MV-4-11 (cell line): ENCODE measurements around the gene LRIF1.
"Not testable (repeated sequence)": the region's sequence is repeated elsewhere in the genome, so short reads cannot be mapped to it uniquely, and the experiment has no call there.

Source experiments
- DNase-seq: peaks from one replicate; lab custom pipeline; 2025; lab: John Stamatoyannopoulos, UW

Gene LRIF1, protein sequence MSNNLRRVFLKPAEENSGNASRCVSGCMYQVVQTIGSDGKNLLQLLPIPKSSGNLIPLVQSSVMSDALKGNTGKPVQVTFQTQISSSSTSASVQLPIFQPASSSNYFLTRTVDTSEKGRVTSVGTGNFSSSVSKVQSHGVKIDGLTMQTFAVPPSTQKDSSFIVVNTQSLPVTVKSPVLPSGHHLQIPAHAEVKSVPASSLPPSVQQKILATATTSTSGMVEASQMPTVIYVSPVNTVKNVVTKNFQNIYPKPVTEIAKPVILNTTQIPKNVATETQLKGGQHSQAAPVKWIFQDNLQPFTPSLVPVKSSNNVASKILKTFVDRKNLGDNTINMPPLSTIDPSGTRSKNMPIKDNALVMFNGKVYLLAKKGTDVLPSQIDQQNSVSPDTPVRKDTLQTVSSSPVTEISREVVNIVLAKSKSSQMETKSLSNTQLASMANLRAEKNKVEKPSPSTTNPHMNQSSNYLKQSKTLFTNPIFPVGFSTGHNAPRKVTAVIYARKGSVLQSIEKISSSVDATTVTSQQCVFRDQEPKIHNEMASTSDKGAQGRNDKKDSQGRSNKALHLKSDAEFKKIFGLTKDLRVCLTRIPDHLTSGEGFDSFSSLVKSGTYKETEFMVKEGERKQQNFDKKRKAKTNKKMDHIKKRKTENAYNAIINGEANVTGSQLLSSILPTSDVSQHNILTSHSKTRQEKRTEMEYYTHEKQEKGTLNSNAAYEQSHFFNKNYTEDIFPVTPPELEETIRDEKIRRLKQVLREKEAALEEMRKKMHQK

DNA sequence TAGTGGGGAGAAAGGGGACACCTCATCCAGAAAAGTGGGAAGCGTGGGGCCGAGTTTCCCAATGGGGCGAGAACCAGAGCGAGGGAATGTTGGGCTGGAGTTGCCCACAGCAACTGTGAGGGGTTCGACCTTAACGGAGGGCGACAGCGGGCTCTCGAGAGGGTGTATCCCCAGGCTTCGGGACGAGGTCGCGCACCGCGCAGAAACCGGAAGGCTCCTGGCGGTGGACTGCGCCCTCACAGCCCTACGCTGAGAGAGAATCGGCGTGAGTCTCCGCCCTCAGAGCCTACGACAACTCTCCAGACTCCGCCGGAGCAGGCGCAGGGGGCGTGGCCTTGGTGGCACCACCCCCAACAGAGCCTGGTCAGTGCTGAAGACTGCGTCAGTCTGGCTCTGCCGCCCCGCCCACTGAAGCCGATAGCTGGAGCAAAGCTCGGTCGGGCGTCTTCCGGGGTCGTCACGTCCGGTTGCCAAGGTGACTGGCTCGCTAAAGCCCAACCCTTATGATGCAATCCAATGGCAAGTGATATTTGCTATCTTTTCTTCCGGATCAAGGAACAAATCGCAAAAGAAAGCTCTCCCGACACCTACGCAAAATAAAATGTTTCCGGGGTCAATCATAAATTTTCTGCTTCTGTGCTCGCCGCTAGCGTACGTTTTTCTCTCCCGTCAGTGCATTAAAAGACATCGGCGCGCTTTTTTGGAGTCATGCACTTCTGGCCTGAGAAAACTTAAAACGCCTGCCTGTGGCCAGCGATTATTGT, at the start of gene LRIF1:
Gene LRIF1 (minus strand): TSS at position 232 of the 764 bp plus-strand sequence. CDS start 234 bp downstream, outside the sequence.
- DNase-seq = peak; percentile 100

DNA sequence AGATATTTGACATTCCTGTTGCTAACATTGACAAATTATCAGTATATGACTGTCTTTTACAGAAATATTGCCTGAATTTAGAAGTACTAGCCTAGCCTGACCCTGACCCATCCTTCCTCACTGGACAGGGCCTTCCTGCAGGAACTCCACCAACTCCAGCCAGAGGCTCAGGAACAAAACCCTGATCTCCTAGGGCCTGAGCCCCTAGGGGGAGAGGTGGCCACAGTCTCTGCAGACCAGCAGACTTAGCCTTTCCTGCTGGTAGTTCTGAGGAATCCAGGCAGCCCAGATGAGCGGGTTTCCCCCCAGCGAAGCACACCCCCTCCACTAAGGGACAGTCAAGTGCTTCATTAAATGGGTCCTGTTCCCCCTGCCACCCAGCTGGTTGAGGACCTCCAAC, 44.3 kb upstream of the LRIF1 start:
- no peak for DNase-seq

DNA sequence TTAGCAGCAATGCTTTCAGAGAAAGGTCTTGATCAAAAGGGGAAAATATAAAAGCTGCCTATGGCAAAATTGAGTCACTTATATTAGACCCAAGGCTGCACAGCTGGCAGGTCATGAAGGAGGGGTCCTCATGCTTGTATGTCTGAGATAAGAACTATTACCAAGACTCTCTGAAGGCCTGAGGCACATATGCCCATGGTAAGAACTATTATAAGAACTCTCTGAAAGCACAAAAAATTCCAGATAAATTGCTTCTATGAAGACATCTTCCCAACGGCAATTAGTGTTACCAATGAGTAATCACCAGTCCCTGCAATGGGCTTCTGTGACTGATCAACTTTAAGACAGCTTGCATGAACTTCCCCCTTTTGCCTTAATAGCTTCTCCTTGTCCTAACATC, 42.8 kb upstream of the LRIF1 start:
- peak; percentile 38 for DNase-seq

DNA sequence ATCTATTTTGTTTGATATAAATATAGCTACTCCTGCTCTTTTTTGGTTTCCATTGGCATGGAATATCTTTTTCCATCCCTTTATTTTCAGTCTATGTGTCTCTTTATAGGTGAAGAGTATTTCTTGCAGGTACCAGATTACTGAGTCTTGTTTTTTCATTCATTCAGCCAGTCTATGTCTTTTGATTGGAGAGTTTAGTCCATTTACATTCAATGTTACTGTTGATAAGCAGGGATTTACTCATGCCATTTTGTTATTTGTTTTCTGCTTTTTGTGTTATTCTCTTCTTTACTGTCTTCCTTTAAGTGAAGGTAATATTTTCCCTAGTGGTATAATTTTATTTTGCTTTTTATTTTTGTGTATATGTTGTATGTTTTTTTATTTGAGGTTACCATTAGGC, 35.9 kb upstream of the LRIF1 start:
- DNase-seq = not testable (repeated sequence)

DNA sequence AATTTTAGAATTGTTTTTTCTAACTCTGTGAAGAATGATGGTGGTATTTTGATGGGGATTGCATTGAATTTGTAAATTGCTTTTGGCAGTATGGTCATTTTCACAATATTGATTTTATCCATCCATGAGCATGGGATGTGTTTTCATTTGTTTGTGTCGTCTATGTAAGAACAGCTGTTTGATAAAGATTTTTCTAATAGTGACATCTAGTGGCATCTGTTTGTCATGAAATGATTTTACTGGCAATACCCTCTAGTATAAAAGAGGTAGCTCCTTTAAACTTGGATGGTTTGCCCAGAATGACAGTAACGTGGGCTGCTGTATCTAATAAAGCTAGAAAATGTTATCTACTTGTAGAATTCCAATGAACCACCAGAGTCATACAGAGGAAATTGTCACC, 28.6 kb upstream of the LRIF1 start:
- peak; percentile 33 for DNase-seq

DNA sequence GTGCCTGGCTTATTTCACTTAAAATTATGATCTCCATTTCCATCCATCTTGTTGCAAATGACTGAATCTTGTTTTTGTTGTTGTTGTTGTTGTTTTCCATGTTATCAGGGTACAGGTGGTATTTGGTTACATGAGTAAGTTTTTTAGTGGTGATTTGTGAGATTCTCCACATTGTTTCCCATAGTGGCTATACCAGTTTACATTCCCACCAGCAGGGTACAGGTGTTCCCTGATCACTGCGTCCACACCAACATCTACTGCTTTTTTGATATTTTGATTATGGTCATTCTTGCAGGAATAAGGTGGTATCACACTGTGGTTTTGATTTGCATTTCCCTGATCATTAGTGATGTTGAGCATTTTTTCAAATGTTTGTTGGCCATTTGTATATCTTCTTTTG, 27.6 kb upstream of the LRIF1 start:
- DNase-seq = not testable (repeated sequence)

DNA sequence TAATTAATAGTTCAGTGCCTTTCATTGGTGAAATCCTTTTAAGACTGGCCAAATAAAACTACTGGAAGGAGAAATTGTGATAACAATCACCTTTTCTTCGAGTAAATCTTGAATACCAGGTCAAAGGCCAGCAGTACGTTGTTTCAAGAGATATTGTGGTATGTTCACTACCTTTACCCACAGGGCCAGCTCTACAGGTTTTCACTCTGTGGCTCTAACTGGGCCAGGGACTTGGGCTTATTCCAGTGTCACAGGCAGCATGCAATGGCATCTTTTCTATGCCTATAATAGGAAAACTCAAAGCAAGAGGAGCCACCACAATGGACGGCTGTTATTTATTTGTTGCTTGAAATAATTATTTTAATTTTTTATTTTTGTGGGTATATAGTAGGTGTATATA, 26.8 kb upstream of the LRIF1 start:
- DNase-seq = no peak

DNA sequence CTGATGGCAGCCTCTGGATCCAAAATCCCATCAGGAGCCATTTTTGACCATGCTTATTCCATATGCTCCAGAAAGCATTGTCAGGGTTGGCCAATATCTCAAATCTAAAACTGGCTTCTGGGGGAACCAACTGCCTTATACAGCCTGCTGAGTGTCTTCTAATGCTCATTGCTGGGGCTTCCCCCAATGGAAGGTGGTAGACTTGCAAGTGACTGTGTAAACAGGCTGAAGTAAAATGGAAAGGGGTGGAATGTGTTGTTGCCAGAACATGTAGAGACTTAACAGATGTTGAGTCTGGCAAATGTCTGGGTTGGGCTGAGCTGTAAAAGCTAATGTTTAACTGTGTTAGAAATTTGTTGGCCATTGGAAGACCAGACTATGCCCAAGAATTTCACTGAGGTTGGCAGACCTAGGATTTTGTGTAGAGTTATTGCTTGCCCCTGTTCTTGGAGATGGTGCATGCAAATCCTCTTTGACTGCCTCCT, 22.7 kb upstream of the LRIF1 start:
- no peak for DNase-seq

DNA sequence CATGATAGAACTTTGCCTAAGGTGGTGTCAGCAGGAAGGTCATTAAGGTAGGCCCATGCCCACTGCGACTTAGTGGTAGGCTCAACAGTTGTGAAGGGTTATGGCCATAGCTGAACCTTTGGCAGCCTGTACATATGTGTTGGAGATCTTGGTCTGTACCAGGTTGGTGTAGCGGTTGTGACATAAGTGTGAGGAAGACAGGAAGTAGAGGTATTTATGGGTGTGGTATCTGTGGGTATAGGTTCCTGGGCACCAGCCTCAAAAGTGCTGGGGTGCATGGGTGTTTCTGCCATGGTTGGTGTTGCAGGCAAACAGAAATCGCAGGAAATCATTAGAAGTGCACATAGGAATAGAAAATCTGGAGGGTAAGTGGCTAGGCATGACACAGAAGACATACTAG, 18.6 kb upstream of the LRIF1 start:
- DNase-seq = no peak

DNA sequence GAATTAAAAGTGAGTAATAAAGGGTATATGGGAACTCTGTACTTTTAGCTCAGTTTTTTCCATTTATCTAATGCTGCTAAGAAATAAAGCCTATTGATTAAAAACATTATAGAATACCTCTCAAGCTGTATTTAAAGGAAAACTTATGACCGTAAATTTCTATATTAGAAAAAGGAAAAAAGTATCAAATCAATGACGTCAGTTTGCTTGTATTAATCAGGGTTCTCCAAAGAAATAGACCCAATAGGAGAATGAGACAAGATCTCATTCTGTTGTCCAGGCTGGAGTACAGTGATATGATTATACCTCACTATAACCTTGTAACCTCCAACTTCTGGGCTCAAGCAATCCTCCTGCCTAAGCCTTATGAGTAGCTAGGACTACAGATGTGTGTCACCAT, 15.4 kb upstream of the LRIF1 start:
- no peak for DNase-seq

DNA sequence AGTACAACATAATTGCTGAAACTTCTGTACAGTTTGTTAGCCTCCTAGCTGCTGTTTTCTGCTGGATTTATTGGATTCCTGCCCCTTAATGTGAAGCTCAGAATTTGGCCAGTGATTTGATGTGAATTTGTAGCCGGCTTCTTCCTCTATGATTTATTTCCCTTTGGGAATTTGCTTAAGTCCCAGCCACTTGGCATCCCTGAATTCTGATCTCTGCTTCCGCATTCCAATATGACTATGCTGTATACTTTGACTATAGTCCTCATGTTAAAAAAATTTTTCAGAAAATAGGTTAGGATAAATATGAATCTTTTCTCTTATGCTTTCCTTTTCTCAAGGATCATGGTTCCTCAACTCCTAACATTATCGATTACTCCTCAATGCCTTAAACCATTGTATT, 12.4 kb upstream of the LRIF1 start:
- DNase-seq = no peak

DNA sequence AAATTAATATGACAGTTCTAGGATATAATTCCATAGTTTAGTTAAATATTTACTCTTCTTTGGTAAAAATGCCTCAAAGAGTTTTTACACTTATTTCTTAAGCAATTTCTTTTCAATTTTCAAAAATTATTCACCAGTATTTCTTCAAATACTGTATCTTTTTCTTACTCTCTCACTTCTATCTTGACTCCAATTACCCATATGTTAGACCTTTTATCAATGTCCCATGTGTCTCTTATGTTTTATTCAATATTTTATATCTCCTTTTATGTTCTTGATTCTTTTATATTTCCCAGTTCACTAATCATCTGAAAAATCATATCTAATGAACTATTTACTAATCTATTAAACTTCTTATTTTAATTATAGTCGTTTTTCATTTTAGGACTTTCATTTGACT, 11.5 kb upstream of the LRIF1 start:
- DNase-seq = no peak

DNA sequence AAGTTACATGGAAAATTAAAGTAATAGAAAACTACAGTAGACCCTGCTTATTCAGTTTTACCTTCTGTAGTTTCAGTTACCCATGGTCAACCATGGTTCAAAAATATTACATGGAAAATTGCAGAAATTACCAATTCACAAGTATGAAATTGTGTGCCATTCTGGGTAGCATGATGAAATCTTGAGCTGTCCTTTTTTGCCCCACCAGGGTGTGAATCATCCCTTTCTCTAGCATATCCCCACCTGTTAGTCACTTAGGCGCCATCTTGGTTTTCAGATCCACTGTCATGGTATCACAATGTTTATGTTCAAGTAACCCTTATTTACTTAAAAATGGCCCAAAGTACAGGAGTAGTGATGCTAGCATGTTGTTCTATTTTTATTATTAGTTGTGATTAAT, 3.5 kb upstream of the LRIF1 start:
- peak; percentile 5 for DNase-seq

DNA sequence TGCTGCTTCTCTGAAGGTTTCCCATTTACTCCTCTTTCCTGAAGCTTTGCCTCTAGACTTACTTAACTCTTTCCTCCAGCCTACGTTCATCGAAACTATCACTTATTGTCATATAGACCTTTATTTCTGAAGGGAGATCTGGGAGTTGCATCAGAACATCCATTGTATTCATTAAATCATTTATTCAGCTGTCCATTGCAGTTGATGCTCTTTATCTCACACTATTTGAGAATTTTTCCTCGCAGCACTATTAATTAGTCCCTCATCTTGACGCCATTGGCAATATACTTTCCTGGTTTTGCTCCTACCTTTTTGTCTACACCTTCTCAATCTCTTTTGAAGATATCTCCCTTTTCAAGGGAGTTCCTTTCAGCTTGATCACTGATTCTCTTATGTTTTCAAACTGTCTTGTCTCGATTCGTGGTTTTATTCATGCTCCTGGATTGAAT, 757 bp upstream of the LRIF1 start:
- DNase-seq = no peak

DNA sequence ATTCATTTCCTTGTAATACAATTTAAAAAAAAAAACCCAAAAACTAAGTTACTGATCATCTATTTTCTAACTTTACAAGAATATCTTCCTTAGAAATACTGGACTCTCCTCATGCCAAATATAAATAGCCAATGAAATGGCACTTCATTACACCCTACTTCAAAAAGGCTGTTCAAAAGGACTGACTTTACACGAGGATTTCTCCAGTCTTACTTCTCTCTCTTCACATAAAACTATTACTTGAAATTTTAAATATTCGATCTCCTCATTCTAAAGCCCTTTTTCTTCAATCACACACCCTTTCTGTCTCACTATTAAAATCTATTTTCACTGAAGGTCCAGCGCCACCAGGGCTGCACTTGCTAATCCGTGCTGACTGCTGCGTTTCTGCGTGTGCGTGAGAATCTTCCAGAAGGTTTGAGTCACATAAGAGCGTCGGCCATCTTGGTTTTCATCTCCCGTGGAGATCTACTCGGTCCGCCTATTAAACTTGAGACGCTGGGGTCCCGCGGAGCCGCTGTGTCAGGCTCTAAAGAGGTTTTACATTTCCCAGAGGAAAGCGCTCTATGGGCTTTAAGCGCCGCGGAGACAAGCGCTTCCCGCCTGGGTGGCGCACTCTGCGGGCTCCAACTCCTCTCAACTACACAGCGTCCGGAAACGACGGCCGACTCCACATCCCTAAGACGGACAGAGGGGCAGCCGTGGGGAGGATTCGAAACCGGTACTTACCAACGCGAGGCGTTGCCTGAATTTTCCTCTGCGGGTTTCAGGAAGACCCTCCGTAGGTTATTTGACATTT, 631 bp downstream of the LRIF1 start:
- peak; percentile 79 for DNase-seq

DNA sequence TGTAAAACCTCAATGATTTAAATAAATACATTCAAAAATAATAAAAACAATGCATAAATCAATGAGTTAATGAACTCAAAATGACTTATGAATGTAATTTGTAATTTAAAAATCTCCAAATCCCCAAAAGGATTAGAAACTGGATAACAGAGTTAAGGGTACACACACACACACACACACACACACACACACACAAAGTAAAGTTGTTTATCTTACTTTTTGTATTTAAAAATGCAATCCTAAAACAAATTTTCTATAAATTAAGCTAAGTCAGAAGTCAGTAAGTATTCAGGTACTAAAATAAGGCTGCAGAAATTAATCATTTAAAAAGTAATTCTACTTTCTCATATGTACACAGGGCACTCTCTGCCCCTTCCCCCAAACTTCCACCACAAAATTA, 1.8 kb downstream of the LRIF1 start:
- no peak for DNase-seq

DNA sequence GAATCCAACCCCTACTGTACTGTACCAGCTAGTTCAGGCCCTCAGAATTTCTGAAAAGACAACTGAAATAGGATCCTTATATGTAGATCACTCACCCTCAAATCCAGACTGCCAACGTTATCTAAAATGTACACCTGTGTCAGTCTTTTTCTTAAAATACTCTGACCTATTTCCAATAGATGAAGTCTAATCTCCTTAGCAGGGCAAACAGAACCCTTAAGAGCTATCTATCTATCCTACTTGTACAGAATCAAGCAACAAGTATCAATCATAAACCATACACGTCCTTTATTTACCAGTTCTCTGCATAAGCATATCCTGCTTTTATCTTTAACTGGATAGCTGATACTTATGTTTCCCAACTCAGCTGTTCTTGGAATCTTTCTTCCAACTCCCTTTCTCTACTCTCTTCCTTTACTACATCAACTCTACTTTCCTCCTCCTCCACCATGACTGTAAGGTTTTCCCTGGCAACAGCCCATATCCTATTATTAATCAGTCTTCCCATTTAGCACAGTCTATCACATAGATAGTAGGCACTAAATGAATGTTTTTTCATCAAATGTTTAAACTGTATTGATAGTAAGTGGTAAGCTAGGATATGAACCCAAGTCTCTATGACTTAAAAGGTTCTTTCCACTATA, 2.8 kb downstream of the LRIF1 start:
- no peak for DNase-seq

DNA sequence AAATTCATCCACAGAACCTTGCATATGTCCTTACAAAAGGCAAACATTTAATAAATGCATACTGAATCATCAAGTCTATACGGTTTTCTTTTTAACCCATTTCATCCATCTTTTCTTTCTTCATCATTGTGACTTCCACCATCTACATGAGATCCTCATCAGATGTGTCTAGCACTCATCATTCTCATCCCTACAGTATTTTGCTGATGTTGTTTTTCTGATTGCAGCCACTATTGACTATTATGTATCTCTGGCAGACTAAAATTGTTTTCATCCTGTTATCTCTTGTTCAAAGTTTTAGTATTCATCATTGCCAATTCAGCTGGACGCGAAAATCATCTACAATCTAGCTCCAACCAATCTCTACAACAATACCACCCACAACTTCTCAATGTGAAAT, 5.9 kb downstream of the LRIF1 start:
- no peak for DNase-seq

DNA sequence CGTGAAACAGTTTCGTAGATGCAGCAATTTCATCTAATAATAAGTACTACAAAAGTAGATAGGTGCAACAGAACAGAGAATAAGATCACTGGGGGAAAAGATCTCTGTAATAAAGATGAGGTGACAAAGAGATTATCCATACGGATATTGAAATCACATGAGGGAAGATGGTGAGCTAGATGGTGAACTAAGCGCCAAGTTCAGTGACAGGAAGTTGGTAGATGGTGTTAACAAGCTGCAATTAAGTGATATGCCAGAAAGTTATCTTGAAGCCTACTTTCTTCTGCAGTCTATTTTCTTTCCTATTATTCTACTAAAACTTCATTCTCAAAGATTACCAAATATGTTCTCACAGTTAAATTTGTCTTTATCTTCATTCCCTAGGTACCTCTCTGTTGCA, 7.1 kb downstream of the LRIF1 start:
- no peak for DNase-seq

DNA sequence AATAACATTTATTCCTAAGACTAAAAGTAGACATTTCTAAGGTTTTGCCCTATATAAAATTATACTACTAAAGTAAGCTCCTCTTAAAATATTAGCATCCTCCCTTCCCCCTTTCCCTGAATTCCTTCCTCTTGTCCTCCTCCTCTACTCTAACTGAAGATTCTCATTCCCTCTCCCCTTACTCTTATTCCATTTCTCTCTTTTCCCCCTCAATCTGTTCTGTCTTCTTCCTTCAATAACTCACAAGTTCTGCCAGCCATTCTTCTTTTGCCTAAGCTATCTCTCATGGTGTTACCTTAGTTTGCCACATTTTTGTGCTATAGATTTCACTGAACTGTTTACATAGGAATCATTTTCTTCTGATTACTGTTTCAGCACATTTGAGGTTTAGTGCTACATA, 10.7 kb downstream of the LRIF1 start:
- DNase-seq = no peak

DNA sequence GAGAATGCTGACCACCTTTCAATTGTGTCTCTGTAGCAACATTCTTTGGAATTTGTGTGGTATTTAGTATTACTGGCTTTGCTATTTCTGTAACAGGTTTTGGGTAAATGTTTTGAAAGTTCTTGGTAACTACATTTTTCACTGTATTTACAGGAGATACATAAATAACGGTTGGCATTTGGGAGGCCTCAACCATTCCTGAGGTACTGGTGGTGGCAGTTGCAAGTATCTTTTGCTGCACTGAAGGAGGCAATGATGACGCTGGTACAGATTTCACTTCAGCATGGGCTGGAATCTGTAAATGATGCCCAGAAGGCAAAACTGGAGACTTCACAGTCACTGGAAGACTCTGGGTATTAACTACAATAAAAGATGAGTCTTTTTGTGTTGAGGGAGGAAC, 11.7 kb downstream of the LRIF1 start:
- no peak for DNase-seq
